IMR-90 (cell line): ENCODE data around the gene ACACA. TPM values are rescaled to one million over a fixed set of nuclear protein-coding genes. Genes with fewer than 3 reads are reported as not detected.

ENCODE experiments used
- ATAC-seq: fragments of 200-7000 bp; cut with Tn5 transposase; 2 replicates; pipeline ENCODE4 v1.9.1; 2020; ENCODE audit warnings: low read depth, mild to moderate bottlenecking, moderate library complexity
- BruUV-seq: library from RNA; stranded (reverse); fragments of 400-500 nt; replicated peaks from 2 replicates; lab custom pipeline; 2021; lab: Mats Ljungman, UMichigan
- CTCF ChIA-PET: fragments of 300-600 bp; formaldehyde crosslinking; extraction: SDS; loops from one replicate; lab custom pipeline; 2021; ENCODE audit warnings: antibody characterized with exemption; lab: Yijun Ruan, JAX
- POLR2A ChIA-PET: fragments of 300-600 bp; sonication (Branson Sonifier 250); formaldehyde crosslinking; loops from one replicate; lab custom pipeline; 2022; ENCODE audit warnings: antibody characterized with exemption; ENCODE audit not compliant: unreplicated experiment; lab: Charles Lee
- DNase-seq: peaks from one replicate; pipeline ENCODE4 v3.0.0; 2013
- H2AFZ ChIP-seq: replicated peaks from 2 replicates; pipeline ENCODE3; 2013; ENCODE audit warnings: low read length, mild to moderate bottlenecking; ENCODE audit not compliant: poor library complexity
- H2AK5ac ChIP-seq: 2 replicates; pipeline ENCODE4 v1.6.1; 2013; ENCODE audit warnings: low read depth, low read length, inconsistent platforms
- H2AK9ac ChIP-seq: replicated peaks from 2 replicates; pipeline ENCODE3; 2013; ENCODE audit warnings: mild to moderate bottlenecking, low read depth, low read length, moderate library complexity; ENCODE audit not compliant: poor library complexity
- H2BK120ac ChIP-seq: 2 replicates; pipeline ENCODE4 v1.6.1; 2013; ENCODE audit warnings: low read depth, low read length, inconsistent platforms
- H2BK15ac ChIP-seq: 3 replicates; pipeline ENCODE4 v1.6.1; 2013; ENCODE audit warnings: low read depth, low read length, inconsistent platforms
- H2BK20ac ChIP-seq: 2 replicates; pipeline ENCODE4 v1.6.1; 2013; ENCODE audit warnings: low read depth, mild to moderate bottlenecking, inconsistent platforms, low read length, moderate library complexity
- H2BK5ac ChIP-seq: 2 replicates; pipeline ENCODE4 v1.6.1; 2013; ENCODE audit warnings: mild to moderate bottlenecking, low read depth, low read length, inconsistent platforms; ENCODE audit not compliant: poor library complexity, severe bottlenecking
- H3K14ac ChIP-seq: replicated peaks from 2 replicates; pipeline ENCODE4 v1.6.1; 2013; ENCODE audit warnings: low read depth, low read length, inconsistent platforms
- H3K18ac ChIP-seq: 2 replicates; pipeline ENCODE4 v1.6.1; 2013; ENCODE audit warnings: low read depth, low read length, control low read depth
- H3K23ac ChIP-seq: 2 replicates; pipeline ENCODE4 v1.6.1; 2013; ENCODE audit warnings: low read depth, low read length, inconsistent platforms
- H3K27ac ChIP-seq: 2 replicates; pipeline ENCODE4 v1.5.1; 2013; ENCODE audit warnings: mild to moderate bottlenecking, control low read depth, low read length; ENCODE audit not compliant: insufficient read depth
- H3K27me3 ChIP-seq: 2 replicates; pipeline ENCODE4 v1.6.1; 2013; ENCODE audit warnings: low read length; ENCODE audit not compliant: control insufficient read depth, insufficient read depth
- H3K36me3 ChIP-seq: 2 replicates; pipeline ENCODE4 v1.6.1; 2013; ENCODE audit warnings: low read length, mixed read lengths; ENCODE audit not compliant: control insufficient read depth, insufficient read depth
- H3K4ac ChIP-seq: 2 replicates; pipeline ENCODE4 v1.6.1; 2013; ENCODE audit warnings: low read depth, low read length, inconsistent platforms
- H3K4me1 ChIP-seq: 2 replicates; pipeline ENCODE4 v1.6.1; 2013; ENCODE audit warnings: low read length, mixed read lengths; ENCODE audit not compliant: control insufficient read depth, insufficient read depth
- H3K4me2 ChIP-seq: 2 replicates; pipeline ENCODE4 v1.6.1; 2013; ENCODE audit warnings: low read depth, mild to moderate bottlenecking, control low read depth, low read length, moderate library complexity
- H3K4me3 ChIP-seq: 2 replicates; pipeline ENCODE4 v1.5.1; 2013; ENCODE audit warnings: low read depth, mild to moderate bottlenecking, control low read depth, low read length, moderate library complexity; ENCODE audit not compliant: insufficient read depth
- H3K56ac ChIP-seq: 2 replicates; pipeline ENCODE4 v1.6.1; 2013; ENCODE audit warnings: low read length, inconsistent platforms; ENCODE audit not compliant: insufficient read depth; ENCODE audit errors: extremely low read depth
- H3K79me1 ChIP-seq, 2 experiments: 2 replicates each; pipeline ENCODE4 v1.6.1; 2013; ENCODE audit warnings: low read length in 2 of 2, inconsistent platforms in 1 of 2, low read depth in 1 of 2
- H3K9ac ChIP-seq: 2 replicates; pipeline ENCODE4 v1.6.1; 2013; ENCODE audit warnings: low read depth, low read length, control low read depth
- H3K9me1 ChIP-seq: 2 replicates; pipeline ENCODE4 v1.6.1; 2013; ENCODE audit warnings: low read length, inconsistent platforms; ENCODE audit not compliant: insufficient read depth
- H3K9me3 ChIP-seq: 2 replicates; pipeline ENCODE4 v1.6.1; 2013; ENCODE audit warnings: low read length; ENCODE audit not compliant: control insufficient read depth, insufficient read depth
- H4K20me1 ChIP-seq: 2 replicates; pipeline ENCODE4 v1.6.1; 2013; ENCODE audit warnings: low read length, inconsistent platforms; ENCODE audit not compliant: insufficient read depth
- H4K5ac ChIP-seq: 2 replicates; pipeline ENCODE4 v1.6.1; 2013; ENCODE audit warnings: mild to moderate bottlenecking, low read depth, low read length, control low read depth
- H4K8ac ChIP-seq, 2 experiments: 2 replicates each; pipeline ENCODE4 v1.6.1; 2013; ENCODE audit warnings: low read depth in 2 of 2, low read length in 2 of 2, control low read depth in 1 of 2, inconsistent platforms in 1 of 2
- H4K91ac ChIP-seq: 2 replicates; pipeline ENCODE4 v1.6.1; 2013; ENCODE audit warnings: low read depth, low read length, inconsistent platforms; ENCODE audit not compliant: insufficient read depth
- BHLHE40 ChIP-seq: fragments of 150-350 bp; IDR thresholded peaks from 2 replicates; pipeline ENCODE4 v1.6.1; 2016; ENCODE audit warnings: mild to moderate bottlenecking, low read depth, low read length
- CEBPB ChIP-seq: IDR thresholded peaks from 2 replicates; pipeline ENCODE4 v1.6.1; 2012; ENCODE audit warnings: low read depth, low read length, improper control_type of control experiment
- CHD1 ChIP-seq: IDR thresholded peaks from 2 replicates; pipeline ENCODE4 v1.6.1; 2012; ENCODE audit warnings: low read depth, low read length, improper control_type of control experiment
- CTCF ChIP-seq: conservative IDR thresholded peaks from 2 replicates; pipeline ENCODE4 v1.5.1; 2012; ENCODE audit warnings: mild to moderate bottlenecking, low read depth, low read length, improper control_type of control experiment
- ELK1 ChIP-seq: fragments of 150-350 bp; IDR thresholded peaks from 2 replicates; pipeline ENCODE4 v1.6.1; 2016; ENCODE audit warnings: low read depth, mild to moderate bottlenecking, low read length, moderate library complexity, borderline replicate concordance
- FOS ChIP-seq: fragments of 150-350 bp; IDR thresholded peaks from 2 replicates; pipeline ENCODE4 v1.6.1; 2016; ENCODE audit warnings: low read depth, low read length
- MAFK ChIP-seq: IDR thresholded peaks from 2 replicates; pipeline ENCODE4 v1.6.1; 2012; ENCODE audit warnings: low read depth, low read length, improper control_type of control experiment
- MXI1 ChIP-seq: IDR thresholded peaks from 2 replicates; pipeline ENCODE4 v1.6.1; 2012; ENCODE audit warnings: low read depth, mild to moderate bottlenecking, low read length, moderate library complexity, borderline replicate concordance
- NFE2L2 ChIP-seq: fragments of 150-350 bp; IDR thresholded peaks from 2 replicates; pipeline ENCODE4 v1.6.1; 2016; ENCODE audit warnings: low read depth, mild to moderate bottlenecking, low read length
- POLR2A ChIP-seq: IDR thresholded peaks from 2 replicates; pipeline ENCODE4 v1.6.1; 2012; ENCODE audit warnings: mild to moderate bottlenecking, low read depth, low read length
- RAD21 ChIP-seq: IDR thresholded peaks from 2 replicates; pipeline ENCODE4 v1.6.1; 2012; ENCODE audit warnings: low read length, improper control_type of control experiment
- RCOR1 ChIP-seq: IDR thresholded peaks from 2 replicates; pipeline ENCODE4 v1.6.1; 2012; ENCODE audit warnings: mild to moderate bottlenecking, low read length, improper control_type of control experiment; ENCODE audit not compliant: insufficient replicate concordance
- RFX5 ChIP-seq: IDR thresholded peaks from 2 replicates; pipeline ENCODE4 v1.8.0; 2012; ENCODE audit warnings: low read depth, mild to moderate bottlenecking, low read length, moderate library complexity
- SMC3 ChIP-seq: fragments of 150-350 bp; IDR thresholded peaks from 2 replicates; pipeline ENCODE4 v1.6.1; 2016; ENCODE audit warnings: low read depth, mild to moderate bottlenecking, antibody characterized with exemption, low read length, moderate library complexity
- USF2 ChIP-seq: fragments of 150-350 bp; IDR thresholded peaks from 2 replicates; pipeline ENCODE4 v1.6.1; 2017; ENCODE audit warnings: mild to moderate bottlenecking, antibody characterized with exemption, low read length, low read depth
- WGBS, 2 experiments: methylation state at CpG; one replicate each; pipeline versions ENCODE4 v1.1.5 to v1.1.7; 2013; ENCODE audit warnings: missing lambda C conversion rate in 2 of 2; ENCODE audit not compliant: insufficient read length in 1 of 2; ENCODE audit errors: extremely low coverage in 2 of 2; 5-methylcytosine and 5-hydroxymethylcytosine counted together
- dilution Hi-C: fragments of 300-500 bp; cut with HindIII; formaldehyde crosslinking; loops from one replicate; pipeline ENCODE4 v1.14.3; 2018; ENCODE audit warnings: low sequenced_read_pairs; ENCODE audit not compliant: unreplicated experiment
- in situ Hi-C: fragments of 300-500 bp; cut with MboI; formaldehyde crosslinking; loops from 3 replicates; pipeline ENCODE4 v1.14.3; 2019; ENCODE audit warnings: low sequenced_read_pairs, inconsistent platforms, mixed read lengths
- intact Hi-C: fragments of 100-400 bp; cut with micrococcal nuclease; formaldehyde crosslinking; loops from 2 replicates; pipeline ENCODE4 v1.10.0; 2022
- polyA plus RNA-seq, 3 experiments: library from polyadenylated mRNA; depleted of rRNA; stranded (reverse); fragments of >200 nt; gene quantifications; 2 replicates each; pipeline ENCODE4 v1.2.3, GENCODE V29; 2012; ENCODE audit warnings: low replicate concordance in 1 of 3
- total RNA-seq: library from RNA; depleted of rRNA; stranded (reverse); fragments of >200 nt; gene quantifications from 2 replicates; pipeline ENCODE4 v1.2.3, GENCODE V29; 2012

Gene ACACA
- total and polyA plus RNA-seq, 2 of the 4 experiments (the other 2 are of a cell fraction) = 21.3 to 39.1 TPM

GRCh38 chr17:37182786-37183465 is 223.7 kb downstream of the ACACA start:
- H3K9me1 ChIP-seq = peaks cover 6% of the 10 kb centered on the region
- DNase-seq (peak; percentile 15), ATAC-seq (peak; percentile 30)
- H4K8ac ChIP-seq = no peak overlapping the region
- H4K20me1 ChIP-seq = no peaks in the 10 kb centered on the region
- no peak overlapping the region for H3K4ac ChIP-seq
- peaks cover 0 to 3% of the 10 kb centered on the region in 2 experiments; a peak in 1 of 4 replicates for H3K79me1 ChIP-seq
- peak overlapping the region; percentile 65; the same call in 1 of the 2 replicates for H3K56ac ChIP-seq
- H2BK5ac ChIP-seq = no peak overlapping the region
- dilution Hi-C loops (no loop called here), intact Hi-C loops (no loop called here), in situ Hi-C loops (no loop called here)
- H4K91ac ChIP-seq = no peak overlapping the region
- no peak overlapping the region for H3K9ac ChIP-seq
- no peaks in the 10 kb centered on the region for H3K27me3 ChIP-seq
- 0 out of 2 replicates have a peak, but pooled peaks cover 3% of the 10 kb centered on the region for H3K36me3 ChIP-seq
- H3K27ac ChIP-seq = no peak overlapping the region
- H3K14ac ChIP-seq = no peak overlapping the region
- no peak overlapping the region for H2BK20ac ChIP-seq
- H4K5ac ChIP-seq = no peak overlapping the region
- ChIA-PET POLR2A (interaction anchor here (0.5 kb wide), 1 partner anchor 325 kb away, joined by 10 read pairs; no protein-coding TSS in a partner anchor), CTCF (interaction anchor here (0.6 kb wide), 1 partner anchor 24 kb away, joined by 4 read pairs; no protein-coding TSS in a partner anchor)
- 70% methylated on average over 3 of the region's 6 CpGs; no CpG with 5 or more reads in 1 of the 2 experiments for WGBS, 2 experiments
- H2AFZ ChIP-seq = no peak overlapping the region
- H3K18ac ChIP-seq = no peak overlapping the region
- no peak overlapping the region for H2BK120ac ChIP-seq
- peaks cover 2% of the 10 kb centered on the region; the same call in 1 of the 2 replicates for H3K4me1 ChIP-seq
- H2BK15ac ChIP-seq = no peak overlapping the region
- H2AK9ac ChIP-seq = no peak overlapping the region
- no peaks in the 10 kb centered on the region for H3K9me3 ChIP-seq
- BruUV-seq = no TSS peak
- H2AK5ac ChIP-seq = no peak overlapping the region; the same call in 1 of the 2 replicates
- H3K4me3 ChIP-seq = no peak overlapping the region
- H3K4me2 ChIP-seq = no peak overlapping the region
- no peak overlapping the region for H3K23ac ChIP-seq
- no peak for TF ChIP-seq MAFK
- no peak for TF ChIP-seq RAD21
- TF ChIP-seq FOS = no peak
- TF ChIP-seq RFX5 = no peak
- no peak for TF ChIP-seq SMC3
- no peak for TF ChIP-seq RCOR1
- TF ChIP-seq CHD1 = no peak
- no peak for TF ChIP-seq CTCF
- TF ChIP-seq BHLHE40 = no peak
- TF ChIP-seq MXI1 = no peak
- no peak for TF ChIP-seq ELK1
- no peak for TF ChIP-seq CEBPB
- TF ChIP-seq POLR2A = no peak
- TF ChIP-seq NFE2L2 = no peak
- no peak for TF ChIP-seq USF2
